ENCODE results near the gene CCDC70.

CCDC70 gene

DNA sequence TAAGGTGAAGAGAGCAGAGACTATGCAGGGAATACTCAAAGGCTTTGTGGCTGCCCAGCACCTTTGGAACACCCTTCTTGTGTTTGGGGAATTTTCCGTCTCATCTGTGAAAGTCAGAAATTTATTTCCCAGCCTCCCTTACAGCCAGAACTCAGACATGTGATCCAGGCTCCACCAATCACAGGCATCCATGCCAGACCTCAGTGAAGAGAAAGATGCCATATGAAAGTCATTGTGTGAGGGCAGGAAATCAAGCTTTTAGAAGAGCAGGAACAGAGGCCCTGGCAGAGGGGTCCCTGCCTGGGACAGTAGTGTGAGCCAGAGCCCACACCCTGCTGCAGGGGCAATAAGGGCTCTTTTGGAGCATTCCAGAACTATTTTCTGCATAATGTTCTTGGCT, 12.1 kb downstream of the CCDC70 start:
- no peak for TF ChIP-seq POLR2AphosphoS5 (IDR thresholded peaks at IDR 0.05; ENCODE audit: low read depth)
- no peak for TF ChIP-seq CTCF (IDR thresholded peaks at IDR 0.05; ENCODE audit: insufficient read depth, low read length)
- TF ChIP-seq REST (IDR thresholded peaks at IDR 0.05; ENCODE audit: insufficient replicate concordance, low read depth): no peak
- TF ChIP-seq SPI1 (IDR thresholded peaks at IDR 0.05; ENCODE audit: borderline replicate concordance, low read depth): no peak
- no peak for TF ChIP-seq GABPA (IDR thresholded peaks at IDR 0.05; ENCODE audit: low read depth)
- H3K4me3 ChIP-seq (replicated peaks; ENCODE audit: insufficient read depth, low read length): no peak overlapping the region
- no peak overlapping the region for H3K27ac ChIP-seq (replicated peaks)
- no peaks in the 10 kb centered on the region for H3K27me3 ChIP-seq (ENCODE audit: insufficient read depth, poor library complexity, severe bottlenecking)
- no peak for DNase-seq (ENCODE audit: low read depth in 1 of 2, low spot score in 1 of 2)

GRCh38 chr13:51874651-51875050, 12.9 kb downstream of the CCDC70 start:
- Histone ChIP-seq H3K4me3 (replicated peaks; ENCODE audit: insufficient read depth, low read length) (no peak overlapping the region), H3K27ac (replicated peaks) (no peak overlapping the region), H3K27me3 (ENCODE audit: insufficient read depth, poor library complexity, severe bottlenecking) (no peaks in the 10 kb centered on the region)
- DNase-seq (ENCODE audit: low read depth in 1 of 2, low spot score in 1 of 2): no peak
- no peak for TF ChIP-seq REST (IDR thresholded peaks at IDR 0.05; ENCODE audit: insufficient replicate concordance, low read depth)
- TF ChIP-seq GABPA (IDR thresholded peaks at IDR 0.05; ENCODE audit: low read depth): no peak
- no peak for TF ChIP-seq SPI1 (IDR thresholded peaks at IDR 0.05; ENCODE audit: borderline replicate concordance, low read depth)
- TF ChIP-seq POLR2AphosphoS5 (IDR thresholded peaks at IDR 0.05; ENCODE audit: low read depth): no peak
- no peak for TF ChIP-seq CTCF (IDR thresholded peaks at IDR 0.05; ENCODE audit: insufficient read depth, low read length)

GRCh38 chr13:51879133-51879532, 17.4 kb downstream of the CCDC70 start:
- no peak overlapping the region for H3K4me3 ChIP-seq (replicated peaks; ENCODE audit: insufficient read depth, low read length)
- H3K27ac ChIP-seq (replicated peaks): no peak overlapping the region
- no peaks in the 10 kb centered on the region for H3K27me3 ChIP-seq (ENCODE audit: insufficient read depth, poor library complexity, severe bottlenecking)
- no peak for DNase-seq (ENCODE audit: low read depth in 1 of 2, low spot score in 1 of 2)
- TF ChIP-seq POLR2AphosphoS5 (IDR thresholded peaks at IDR 0.05; ENCODE audit: low read depth) (no peak), CTCF (IDR thresholded peaks at IDR 0.05; ENCODE audit: insufficient read depth, low read length) (no peak), REST (IDR thresholded peaks at IDR 0.05; ENCODE audit: insufficient replicate concordance, low read depth) (no peak), SPI1 (IDR thresholded peaks at IDR 0.05; ENCODE audit: borderline replicate concordance, low read depth) (no peak), GABPA (IDR thresholded peaks at IDR 0.05; ENCODE audit: low read depth) (no peak)
